LNCAP (cell line): ENCODE results near the gene CDC42BPA.

Experiments
- TF ChIP-seq, protein P1 (sequence below): fragments of 450-650 bp; IDR thresholded peaks from 2 replicates; pipeline ENCODE4 v1.5.1; 2017; ENCODE audit warnings: mild to moderate bottlenecking

The CDC42BPA gene

DNA sequence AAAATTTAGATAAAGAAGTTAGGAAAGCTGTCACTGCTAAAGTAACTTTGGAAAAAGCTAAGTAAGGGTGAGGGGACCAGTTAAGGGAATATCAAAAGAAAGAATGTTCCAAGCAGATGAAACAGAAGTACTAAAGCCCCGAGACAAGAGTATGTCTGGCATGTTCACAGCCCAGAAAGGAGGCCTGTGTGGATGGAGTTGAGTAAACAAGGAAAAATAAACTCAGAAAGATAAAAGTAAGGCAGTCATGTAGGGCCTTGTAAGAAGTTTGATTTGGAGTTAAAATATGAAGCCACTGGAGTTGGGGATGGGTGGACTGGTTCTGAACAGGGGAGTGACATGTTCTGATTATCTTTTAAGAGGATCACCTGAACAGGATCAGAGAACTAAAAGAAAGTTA, 177.9 kb downstream of the CDC42BPA start:
- TF ChIP-seq, protein P1, sequence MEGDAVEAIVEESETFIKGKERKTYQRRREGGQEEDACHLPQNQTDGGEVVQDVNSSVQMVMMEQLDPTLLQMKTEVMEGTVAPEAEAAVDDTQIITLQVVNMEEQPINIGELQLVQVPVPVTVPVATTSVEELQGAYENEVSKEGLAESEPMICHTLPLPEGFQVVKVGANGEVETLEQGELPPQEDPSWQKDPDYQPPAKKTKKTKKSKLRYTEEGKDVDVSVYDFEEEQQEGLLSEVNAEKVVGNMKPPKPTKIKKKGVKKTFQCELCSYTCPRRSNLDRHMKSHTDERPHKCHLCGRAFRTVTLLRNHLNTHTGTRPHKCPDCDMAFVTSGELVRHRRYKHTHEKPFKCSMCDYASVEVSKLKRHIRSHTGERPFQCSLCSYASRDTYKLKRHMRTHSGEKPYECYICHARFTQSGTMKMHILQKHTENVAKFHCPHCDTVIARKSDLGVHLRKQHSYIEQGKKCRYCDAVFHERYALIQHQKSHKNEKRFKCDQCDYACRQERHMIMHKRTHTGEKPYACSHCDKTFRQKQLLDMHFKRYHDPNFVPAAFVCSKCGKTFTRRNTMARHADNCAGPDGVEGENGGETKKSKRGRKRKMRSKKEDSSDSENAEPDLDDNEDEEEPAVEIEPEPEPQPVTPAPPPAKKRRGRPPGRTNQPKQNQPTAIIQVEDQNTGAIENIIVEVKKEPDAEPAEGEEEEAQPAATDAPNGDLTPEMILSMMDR = no peak

DNA sequence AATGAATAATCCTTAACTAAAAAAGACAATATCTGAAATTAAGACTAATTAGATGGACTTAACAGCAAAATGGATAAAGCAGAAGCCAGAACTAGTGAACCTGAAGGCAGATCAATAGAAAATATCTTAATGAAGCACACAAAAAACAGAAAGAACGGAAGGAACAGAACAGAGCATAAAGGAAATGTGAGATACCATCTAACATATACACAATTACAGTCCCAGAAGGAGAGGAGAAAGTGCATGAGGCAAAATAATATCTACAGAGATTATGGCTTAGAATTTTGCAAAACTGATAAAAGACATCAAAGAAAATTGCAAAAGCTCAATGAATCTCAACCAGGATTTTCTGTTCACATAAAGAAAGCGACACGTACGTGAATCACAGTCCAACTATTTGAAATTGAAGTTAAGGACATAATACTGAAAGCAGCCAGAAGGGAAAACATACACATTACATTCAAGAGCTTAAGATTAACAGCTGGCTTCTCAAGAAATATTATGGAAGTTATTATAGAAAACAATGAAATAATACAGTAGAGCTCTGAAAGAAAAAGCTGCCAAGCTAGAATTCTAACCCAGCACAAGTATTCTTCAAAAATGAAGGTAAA, 182.0 kb downstream of the CDC42BPA start:
- TF ChIP-seq, protein P1 = no peak

DNA sequence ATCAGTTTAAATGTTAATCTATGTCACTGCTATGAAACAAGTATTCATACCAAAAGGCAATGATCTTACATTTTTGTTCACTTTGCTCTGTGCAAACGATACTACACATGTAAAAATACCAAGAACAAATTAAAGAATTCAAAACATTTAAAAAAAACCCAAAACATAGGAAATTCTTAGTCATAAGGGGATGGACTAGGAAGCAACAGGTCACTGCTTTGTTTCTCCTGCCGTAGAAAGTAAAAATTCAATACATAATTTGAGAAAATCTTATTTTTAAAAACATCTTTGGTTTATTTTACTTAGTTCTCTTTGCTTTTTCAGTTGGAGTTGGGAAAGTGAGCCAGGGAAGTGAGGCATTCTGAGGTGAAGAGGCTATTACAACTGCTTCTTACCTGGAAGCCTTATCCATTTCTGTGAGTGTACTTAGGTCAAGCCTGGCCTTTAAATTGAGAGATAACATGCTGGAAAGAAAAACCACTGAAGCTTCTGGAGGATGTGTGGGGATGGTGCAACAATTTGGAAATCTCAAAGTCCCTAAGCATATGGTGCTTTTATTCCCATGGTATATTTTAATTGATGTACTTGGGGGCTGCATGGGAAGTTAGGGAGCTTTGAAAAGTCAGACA, 183.5 kb downstream of the CDC42BPA start:
- TF ChIP-seq, protein P1 = no peak

DNA sequence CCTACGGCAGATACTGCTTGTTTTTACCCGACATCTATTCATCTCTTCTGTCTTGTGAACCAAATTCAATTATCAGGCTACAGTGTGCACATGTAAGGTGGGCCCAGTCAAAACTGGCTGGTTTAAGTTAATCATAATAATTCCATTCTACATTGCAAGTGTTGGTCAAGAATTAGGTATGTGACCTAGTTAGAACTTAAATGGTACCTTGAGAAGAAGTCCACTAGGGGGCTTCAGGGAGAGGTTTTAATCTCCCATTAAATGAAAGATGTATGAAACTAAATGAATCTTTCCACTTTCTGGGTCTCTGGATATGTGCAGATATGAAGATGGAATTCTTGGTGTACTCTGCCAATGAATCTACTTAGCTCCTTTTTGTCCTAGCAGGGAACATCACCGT, 187.1 kb downstream of the CDC42BPA start:
- TF ChIP-seq, protein P1 = peak; percentile 44; the same call in 1 of the 2 replicates

DNA sequence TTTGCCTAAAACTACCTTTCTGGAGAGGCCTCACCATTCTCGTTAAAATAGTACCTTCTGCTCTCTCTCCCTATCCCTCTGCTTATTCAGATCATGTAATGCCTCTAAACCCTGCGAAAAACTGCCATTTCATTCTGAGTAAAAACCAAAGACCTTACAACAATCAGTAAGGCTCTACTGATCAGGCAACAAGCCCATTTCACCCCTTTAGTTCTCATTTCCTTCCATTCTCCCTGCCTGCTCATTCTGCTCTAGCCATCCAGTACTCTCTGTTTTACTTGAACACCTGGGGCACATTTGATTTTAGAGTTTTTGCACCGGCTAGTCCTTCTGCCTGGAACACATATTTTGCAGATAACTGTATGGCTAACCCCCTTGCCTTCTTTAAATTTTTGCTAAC, 190.4 kb downstream of the CDC42BPA start:
- TF ChIP-seq, protein P1 = no peak

DNA sequence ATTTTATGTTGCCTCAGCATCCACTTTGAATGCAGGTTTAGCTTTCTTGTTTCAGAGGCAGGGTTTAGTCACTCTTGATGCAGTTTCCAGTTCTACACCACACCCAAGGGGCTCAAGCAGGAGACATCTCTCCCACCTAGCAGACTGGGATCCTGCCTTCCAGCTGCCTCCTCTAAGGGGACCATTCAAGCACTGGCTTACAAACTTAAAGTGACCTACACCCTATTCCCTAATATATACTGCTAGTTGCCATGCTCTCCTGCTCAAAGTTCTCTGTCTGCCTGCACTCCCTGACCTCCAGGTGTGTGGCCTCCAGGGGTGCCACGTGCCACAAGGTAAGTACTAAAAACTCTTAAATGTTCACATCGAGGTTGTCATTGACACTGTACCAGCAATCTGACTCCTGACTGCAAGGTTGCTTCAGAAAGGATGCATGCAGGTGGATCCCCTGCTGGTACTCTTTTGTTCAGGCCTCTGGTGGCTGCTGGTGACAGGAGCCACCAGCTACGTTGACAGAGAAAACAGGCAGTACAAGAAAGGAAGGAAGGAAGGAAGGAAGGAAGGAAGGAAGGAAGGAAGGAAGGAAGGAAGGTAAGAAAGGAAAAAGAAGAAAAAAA, 192.3 kb downstream of the CDC42BPA start:
- TF ChIP-seq, protein P1 = no peak

DNA sequence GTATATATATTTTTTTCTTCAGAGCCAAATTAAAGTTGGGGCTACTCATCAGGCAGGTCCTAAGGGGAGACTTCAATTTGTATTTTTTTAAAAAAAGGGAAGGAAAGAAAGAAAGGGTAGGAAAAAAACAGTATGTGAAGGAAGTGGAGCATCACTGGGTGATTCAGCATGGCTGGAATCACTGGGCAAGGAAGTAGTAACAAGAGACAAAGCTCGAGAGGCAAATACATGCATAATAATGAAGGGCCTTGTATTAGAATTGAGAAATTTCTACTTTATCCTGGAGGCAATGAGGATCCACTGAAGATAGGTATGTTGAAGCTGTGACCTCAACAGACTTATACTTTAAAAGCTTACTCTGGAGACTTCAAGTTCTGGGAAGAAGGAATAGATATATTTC, 193.8 kb downstream of the CDC42BPA start:
- TF ChIP-seq, protein P1 = no peak
